OCI-LY1 (cell line): ENCODE results near the gene GRIA4.

ENCODE experiments used
- EZH2 ChIP-seq: fragments of 200-600 bp; sonication (generic), shearing (Covaris generic); IDR thresholded peaks from 2 replicates; pipeline ENCODE4 v1.8.0; 2017; ENCODE audit warnings: borderline replicate concordance, mixed run types, mild to moderate bottlenecking, antibody characterized with exemption, low read length, moderate library complexity, mixed read lengths
- TF ChIP-seq, protein P1 (sequence below): fragments of 200-600 bp; sonication (generic), shearing (Covaris generic); IDR thresholded peaks from 2 replicates; pipeline ENCODE4 v1.5.1; 2017; ENCODE audit warnings: mild to moderate bottlenecking, antibody characterized with exemption, low read length, moderate library complexity, mixed read lengths

DNA sequence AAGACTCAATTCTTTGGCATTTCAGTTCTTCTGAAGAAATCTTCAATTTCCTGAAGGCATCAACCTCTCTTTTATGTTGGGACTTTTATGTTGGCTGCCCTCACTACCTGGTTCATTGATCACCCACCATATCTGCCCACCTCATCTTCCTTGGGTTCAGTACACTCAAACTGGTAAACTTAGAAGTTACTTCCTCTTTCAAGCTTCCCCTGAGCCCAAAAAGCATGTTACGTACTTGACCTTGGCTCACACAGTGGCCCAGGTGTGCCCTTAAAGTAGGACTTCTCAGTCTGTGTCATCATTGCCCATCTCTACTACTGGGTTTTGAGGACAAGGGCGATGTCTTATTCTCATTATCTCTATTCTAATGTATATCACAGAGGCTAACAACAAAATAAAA is 86.1 kb downstream of the GRIA4 start:
- TF ChIP-seq, protein P1, sequence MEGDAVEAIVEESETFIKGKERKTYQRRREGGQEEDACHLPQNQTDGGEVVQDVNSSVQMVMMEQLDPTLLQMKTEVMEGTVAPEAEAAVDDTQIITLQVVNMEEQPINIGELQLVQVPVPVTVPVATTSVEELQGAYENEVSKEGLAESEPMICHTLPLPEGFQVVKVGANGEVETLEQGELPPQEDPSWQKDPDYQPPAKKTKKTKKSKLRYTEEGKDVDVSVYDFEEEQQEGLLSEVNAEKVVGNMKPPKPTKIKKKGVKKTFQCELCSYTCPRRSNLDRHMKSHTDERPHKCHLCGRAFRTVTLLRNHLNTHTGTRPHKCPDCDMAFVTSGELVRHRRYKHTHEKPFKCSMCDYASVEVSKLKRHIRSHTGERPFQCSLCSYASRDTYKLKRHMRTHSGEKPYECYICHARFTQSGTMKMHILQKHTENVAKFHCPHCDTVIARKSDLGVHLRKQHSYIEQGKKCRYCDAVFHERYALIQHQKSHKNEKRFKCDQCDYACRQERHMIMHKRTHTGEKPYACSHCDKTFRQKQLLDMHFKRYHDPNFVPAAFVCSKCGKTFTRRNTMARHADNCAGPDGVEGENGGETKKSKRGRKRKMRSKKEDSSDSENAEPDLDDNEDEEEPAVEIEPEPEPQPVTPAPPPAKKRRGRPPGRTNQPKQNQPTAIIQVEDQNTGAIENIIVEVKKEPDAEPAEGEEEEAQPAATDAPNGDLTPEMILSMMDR: no peak
- TF ChIP-seq EZH2: no peak
